Measurements from ENCODE around the gene TEX9.

TEX9 gene

GRCh38 chr15:56459096-56459495 is 93.9 kb downstream of the TEX9 start:
- no peak for DNase-seq

GRCh38 chr15:56460071-56460470 is 94.8 kb downstream of the TEX9 start:
- no peak for DNase-seq

GRCh38 chr15:56460947-56461346 is 95.7 kb downstream of the TEX9 start:
- DNase-seq, result no peak

- DNase-seq, result no peak
Measured at GRCh38 chr15:56464893-56465520, 99.8 kb downstream of the TEX9 start, which contains the start of gene MNS1. MNS1 (minus strand) TSS chr15:56465137; CDS start chr15:56464972, 165 bp downstream.

GRCh38 chr15:56467616-56468015 is 102.4 kb downstream of the TEX9 start:
- DNase-seq, result no peak

- no peak for DNase-seq
Measured at GRCh38 chr15:56468401-56468800, 103.2 kb downstream of the TEX9 start.

- DNase-seq, result no peak
Measured at GRCh38 chr15:56469483-56469882, 104.3 kb downstream of the TEX9 start.

- DNase-seq, result no peak
Measured at GRCh38 chr15:56471440-56472069, 106.3 kb downstream of the TEX9 start.

GRCh38 chr15:56472278-56472677 is 107.1 kb downstream of the TEX9 start:
- no peak for DNase-seq

GRCh38 chr15:56473017-56473416 is 107.8 kb downstream of the TEX9 start:
- no peak for DNase-seq

GRCh38 chr15:56475351-56475750 is 110.1 kb downstream of the TEX9 start:
- no peak for DNase-seq

All from activated effector memory CD4-positive, alpha-beta T cell treated with Interleukin-2 at 50 U/mL for 16 hours (primary cell).